Caco-2 (cell line): ENCODE results near the gene CAPSL. TPM values are rescaled to one million over a fixed set of nuclear protein-coding genes. Genes with fewer than 3 reads are reported as not detected.

Source experiments
- BruUV-seq: library from RNA; stranded (reverse); fragments of 400-500 nt; replicated peaks from 2 replicates; lab custom pipeline; 2021; lab: Mats Ljungman, UMichigan
- CTCF ChIA-PET: fragments of 300-600 bp; sonication (Branson Sonifier 250); formaldehyde crosslinking; loops from one replicate; lab custom pipeline; 2022; ENCODE audit warnings: antibody characterized with exemption; lab: Charles Lee
- POLR2A ChIA-PET: fragments of 300-600 bp; sonication (Branson Sonifier 250); formaldehyde crosslinking; loops from one replicate; lab custom pipeline; 2022; ENCODE audit warnings: antibody characterized with exemption; lab: Charles Lee
- DNase-seq, 2 experiments: peaks; one replicate each; pipeline versions ENCODE4 v3.0.0 to v3.0.0-alpha.2; 2020 to 2022
- H3K27me3 ChIP-seq: replicated peaks from 2 replicates; pipeline ENCODE4 v1.6.0; 2011; ENCODE audit warnings: low read length; ENCODE audit not compliant: control insufficient read depth, insufficient read depth
- H3K36me3 ChIP-seq: 2 replicates; pipeline ENCODE4 v1.5.1; 2011; ENCODE audit warnings: low read length; ENCODE audit not compliant: control insufficient read depth, insufficient read depth
- H3K4me1 ChIP-seq: fragments of 250-450 bp; sonication (Bioruptor Pico); 2 replicates; pipeline ENCODE4 v1.5.1; 2020; ENCODE audit warnings: mild to moderate bottlenecking
- H3K4me3 ChIP-seq: 2 replicates; pipeline ENCODE4 v1.5.1; 2011; ENCODE audit warnings: low read depth, mild to moderate bottlenecking, control low read depth, low read length
- H3K9me3 ChIP-seq: fragments of 250-450 bp; sonication (Bioruptor Pico); 2 replicates; pipeline ENCODE4 v1.5.1; 2020; ENCODE audit warnings: mild to moderate bottlenecking, moderate library complexity
- H3K27ac Mint-ChIP-seq: one replicate; pipeline ENCODE4 v1.8.0; 2022; ENCODE audit warnings: mixed read lengths; ENCODE audit not compliant: unreplicated experiment
- H3K27me3 Mint-ChIP-seq: one replicate; pipeline ENCODE4 v1.8.0; 2022; ENCODE audit warnings: mixed read lengths; ENCODE audit not compliant: insufficient read depth, unreplicated experiment
- H3K36me3 Mint-ChIP-seq: one replicate; pipeline ENCODE4 v1.8.0; 2022; ENCODE audit warnings: mild to moderate bottlenecking, mixed read lengths; ENCODE audit not compliant: insufficient read depth, unreplicated experiment
- H3K4me1 Mint-ChIP-seq: one replicate; pipeline ENCODE4 v1.8.0; 2022; ENCODE audit warnings: low read depth, mixed read lengths; ENCODE audit not compliant: unreplicated experiment
- H3K4me3 Mint-ChIP-seq: one replicate; pipeline ENCODE4 v1.8.0; 2022; ENCODE audit warnings: mild to moderate bottlenecking, moderate library complexity, mixed read lengths; ENCODE audit not compliant: unreplicated experiment
- H3K9me3 Mint-ChIP-seq: one replicate; pipeline ENCODE4 v1.8.0; 2022; ENCODE audit warnings: mixed read lengths; ENCODE audit not compliant: unreplicated experiment
- CTCF ChIP-seq, 2 experiments: fragments of 200-600 bp in 1 of 2; IDR thresholded peaks; 1 replicate in 1 of 2; 2 replicates in 1 of 2; pipeline versions ENCODE4 v1.5.1 to v1.8.0; 2011 to 2022; ENCODE audit warnings: antibody characterized with exemption in 1 of 2, control low read depth in 1 of 2, inconsistent platforms in 1 of 2, low read depth in 1 of 2, low read length in 1 of 2, mild to moderate bottlenecking in 1 of 2, moderate library complexity in 1 of 2; ENCODE audit not compliant: insufficient read depth in 1 of 2, severe bottlenecking in 1 of 2, unreplicated experiment in 1 of 2
- intact Hi-C: fragments of 100-400 bp; cut with micrococcal nuclease; formaldehyde crosslinking; loops from one replicate; pipeline ENCODE4 v1.10.0; 2022; ENCODE audit not compliant: unreplicated experiment
- total RNA-seq: library from RNA; stranded (reverse); gene quantifications from 2 replicates; pipeline ENCODE4 v1.2.3, GENCODE V29; 2022

The CAPSL gene
- total RNA-seq, 1 experiment from 2014 or later = not detected

- intact Hi-C loops = no loop called here
- Mint-ChIP-seq H3K36me3 (no peaks in the 10 kb centered on the region), H3K9me3 (no peaks in the 10 kb centered on the region), H3K27ac (no peak overlapping the region), H3K4me1 (no peaks in the 10 kb centered on the region), H3K4me3 (no peak overlapping the region), H3K27me3 (peaks cover 3% of the 10 kb centered on the region)
- Histone ChIP-seq H3K9me3 (no peaks in the 10 kb centered on the region), H3K27me3 (no peaks in the 10 kb centered on the region), H3K36me3 (no peaks in the 10 kb centered on the region), H3K4me3 (no peak overlapping the region), H3K4me1 (no peaks in the 10 kb centered on the region)
- DNase-seq = no peak
- ChIA-PET CTCF (no interaction called here), POLR2A (no interaction called here)
- no peak for TF ChIP-seq CTCF (IDR thresholded peaks at IDR 0.05; ENCODE audit: insufficient read depth in 1 of 2, low read depth in 1 of 2, low read length in 1 of 2, severe bottlenecking in 1 of 2, unreplicated experiment in 1 of 2)
- no TSS peak for BruUV-seq
Observed at GRCh38 chr5:35876454-35876853, 62.0 kb downstream of the CAPSL start.

- H3K36me3 Mint-ChIP-seq = no peaks in the 10 kb centered on the region
- ChIA-PET POLR2A (no interaction called here), CTCF (no interaction called here)
- Histone ChIP-seq H3K27me3 (no peaks in the 10 kb centered on the region; the same call in 1 of the 2 replicates), H3K9me3 (no peaks in the 10 kb centered on the region), H3K36me3 (no peaks in the 10 kb centered on the region), H3K4me1 (no peaks in the 10 kb centered on the region), H3K4me3 (no peak overlapping the region)
- no peaks in the 10 kb centered on the region for H3K9me3 Mint-ChIP-seq
- no peak overlapping the region for H3K4me3 Mint-ChIP-seq
- DNase-seq = no peak
- intact Hi-C loops = no loop called here
- H3K4me1 Mint-ChIP-seq = no peaks in the 10 kb centered on the region
- no peak overlapping the region for H3K27ac Mint-ChIP-seq
- peaks cover 8% of the 10 kb centered on the region for H3K27me3 Mint-ChIP-seq
- no TSS peak for BruUV-seq
- no peak for TF ChIP-seq CTCF (IDR thresholded peaks at IDR 0.05; ENCODE audit: insufficient read depth in 1 of 2, low read depth in 1 of 2, low read length in 1 of 2, severe bottlenecking in 1 of 2, unreplicated experiment in 1 of 2)
Observed at GRCh38 chr5:35870605-35871004, 67.8 kb downstream of the CAPSL start.

GRCh38 chr5:35869685-35870277, 68.6 kb downstream of the CAPSL start:
- intact Hi-C loops = no loop called here
- Mint-ChIP-seq H3K27ac (no peak overlapping the region), H3K9me3 (peaks cover 7% of the 10 kb centered on the region), H3K27me3 (peaks cover 8% of the 10 kb centered on the region), H3K36me3 (no peaks in the 10 kb centered on the region), H3K4me3 (no peak overlapping the region), H3K4me1 (no peaks in the 10 kb centered on the region)
- Histone ChIP-seq H3K27me3 (no peaks in the 10 kb centered on the region; the same call in 1 of the 2 replicates), H3K4me3 (no peak overlapping the region), H3K9me3 (no peaks in the 10 kb centered on the region), H3K4me1 (no peaks in the 10 kb centered on the region), H3K36me3 (no peaks in the 10 kb centered on the region)
- DNase-seq = no peak
- ChIA-PET POLR2A (no interaction called here), CTCF (no interaction called here)
- no TSS peak for BruUV-seq
- no peak for TF ChIP-seq CTCF (IDR thresholded peaks at IDR 0.05; ENCODE audit: insufficient read depth in 1 of 2, low read depth in 1 of 2, low read length in 1 of 2, severe bottlenecking in 1 of 2, unreplicated experiment in 1 of 2)
